CD4-positive, alpha-beta T cell treated with Interleukin-1 beta for 1 hour (primary cell): ENCODE results near the gene TALDO1.
"Not testable (repeated sequence)": the region's sequence is repeated elsewhere in the genome, so short reads cannot be mapped to it uniquely, and the experiment has no call there.

Source experiments
- DNase-seq, 2 donors: peaks; one replicate each; pipeline ENCODE4 v3.0.0-alpha.2; 2020 to 2022

TALDO1 gene

GRCh38 chr11:737899-738298 is 9.4 kb upstream of the TALDO1 start:
- DNase-seq: not testable (repeated sequence)

- DNase-seq: no peak
Observed at GRCh38 chr11:742156-742546, 5.1 kb upstream of the TALDO1 start.

- no peak for DNase-seq
Observed at GRCh38 chr11:742571-743201, 4.6 kb upstream of the TALDO1 start.

DNA sequence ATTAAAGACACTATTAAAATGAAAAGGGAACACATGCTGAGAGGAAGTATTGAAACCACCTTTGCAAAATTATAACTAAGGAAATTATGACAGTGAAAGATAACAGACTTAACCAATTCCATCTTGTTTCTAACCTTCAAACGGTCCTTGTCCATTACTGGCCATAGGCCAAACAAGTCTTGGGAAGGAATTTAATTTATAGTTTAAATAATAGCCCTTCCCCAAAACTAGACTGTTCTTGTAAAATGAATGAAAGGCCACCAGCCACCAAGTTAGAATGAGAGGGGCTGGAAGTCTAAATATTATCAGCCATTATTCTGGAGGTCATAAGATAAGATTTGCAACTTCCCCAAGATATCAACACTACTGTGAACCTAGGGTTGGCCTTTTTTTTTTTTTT is 1.8 kb upstream of the TALDO1 start:
- DNase-seq: no peak

- DNase-seq: peak in 1 of 2 donors; percentile 28
Observed at GRCh38 chr11:746289-747157, 741 bp upstream of the TALDO1 start.

- no peak for DNase-seq
Observed at GRCh38 chr11:748007-748359, 719 bp downstream of the TALDO1 start.

- no peak for DNase-seq
Observed at GRCh38 chr11:749731-750130, 2.5 kb downstream of the TALDO1 start.

- no peak for DNase-seq
Observed at GRCh38 chr11:760236-760635, 13.0 kb downstream of the TALDO1 start.

- DNase-seq: no peak
Observed at GRCh38 chr11:761526-762108, 14.4 kb downstream of the TALDO1 start.

- DNase-seq: no peak
Observed at GRCh38 chr11:762421-763072, 15.3 kb downstream of the TALDO1 start.

GRCh38 chr11:763073-763463 is 15.8 kb downstream of the TALDO1 start:
- no peak for DNase-seq

GRCh38 chr11:763549-764321 is 16.5 kb downstream of the TALDO1 start:
- no peak for DNase-seq

GRCh38 chr11:764322-765024 is 17.2 kb downstream of the TALDO1 start:
- DNase-seq: no peak

DNA sequence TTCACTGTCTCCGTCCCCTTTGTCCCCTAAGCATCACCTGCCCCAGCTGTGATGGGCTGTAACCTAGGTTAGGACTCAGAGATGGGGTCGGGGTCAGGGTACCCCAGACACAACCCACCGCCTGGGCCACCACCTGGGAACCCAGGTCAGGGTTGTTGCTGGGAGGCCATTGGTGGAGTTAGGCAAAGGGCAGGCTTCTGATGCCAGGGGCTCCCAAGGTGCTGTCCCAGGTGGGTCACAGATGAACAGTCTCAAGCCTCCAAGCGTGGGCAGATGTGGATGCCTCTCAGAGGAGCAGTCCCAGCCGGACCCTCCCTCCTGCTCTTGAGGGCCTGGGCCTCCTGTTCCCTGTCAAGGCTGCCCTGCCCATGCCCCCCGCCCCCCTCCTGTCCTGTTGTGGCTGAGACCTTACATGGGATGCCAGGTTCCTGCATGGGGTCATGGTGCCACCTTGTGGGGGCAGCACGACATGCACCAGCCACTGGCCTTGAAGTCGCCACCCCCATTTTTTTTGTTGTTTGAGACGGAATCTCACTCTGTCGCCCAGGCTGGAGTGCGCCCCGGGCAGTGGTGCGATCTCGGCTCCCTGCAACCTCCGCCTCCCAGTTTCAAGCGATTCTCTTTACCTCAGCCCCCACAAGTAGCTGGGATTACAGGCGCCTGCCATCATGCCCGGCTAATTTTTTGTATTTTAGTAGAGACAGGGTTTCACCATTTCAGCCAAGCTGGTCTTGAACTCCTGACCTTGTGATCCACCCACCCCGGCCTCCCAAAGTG is 17.9 kb downstream of the TALDO1 start:
- DNase-seq: peak; percentile 75 to 77

GRCh38 chr11:765802-766091 is 18.5 kb downstream of the TALDO1 start:
- no peak for DNase-seq

- DNase-seq: no peak
Observed at GRCh38 chr11:766106-766935, 19.1 kb downstream of the TALDO1 start.

DNA sequence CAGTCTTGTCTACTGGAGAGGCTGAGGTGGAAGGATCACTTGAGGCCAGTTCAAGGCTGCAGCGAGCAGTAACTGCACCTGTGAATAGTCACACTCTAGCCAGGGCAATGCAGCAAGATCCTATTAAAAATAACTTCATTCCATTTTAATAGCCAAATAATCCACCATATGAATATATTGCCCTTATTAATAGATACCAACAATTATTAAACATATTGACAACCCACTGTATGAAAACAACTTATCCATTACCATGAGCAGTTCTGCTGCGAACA is 19.6 kb downstream of the TALDO1 start:
- no peak for DNase-seq

DNA sequence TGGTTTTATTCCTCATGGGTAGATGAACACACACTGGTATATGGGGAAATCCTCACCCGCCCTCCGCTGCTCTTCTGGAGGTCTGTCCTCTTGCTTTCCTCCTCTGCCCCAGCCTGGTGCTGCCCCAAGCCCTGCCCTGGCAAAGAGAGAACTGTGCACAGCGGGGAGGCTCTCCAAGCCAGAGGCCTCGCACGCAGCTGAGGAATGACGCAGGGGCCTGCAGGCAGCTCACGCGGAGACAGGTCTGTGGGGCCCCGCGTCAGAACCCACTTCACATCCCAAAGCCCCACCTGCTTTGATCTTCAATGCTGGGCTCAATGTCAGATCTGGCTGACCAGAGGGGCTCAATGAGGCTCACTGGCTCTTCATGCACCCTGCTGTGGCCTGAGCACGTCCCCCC is 20.0 kb downstream of the TALDO1 start:
- DNase-seq: no peak

- no peak for DNase-seq
Observed at GRCh38 chr11:769887-770641, 22.8 kb downstream of the TALDO1 start.
